HepG2 (cell line): ENCODE measurements around the gene SHC1. TPM values are rescaled to one million over a fixed set of nuclear protein-coding genes. Genes with fewer than 3 reads are reported as not detected.

Experiments used
- ARID2 ChIP-seq: sonication (generic); formaldehyde crosslinking; IDR thresholded peaks from 2 replicates; pipeline ENCODE4 v1.8.1; 2022; ENCODE audit warnings: mild to moderate bottlenecking, missing genetic modification reagents, borderline replicate concordance
- GRHL1 ChIP-seq: sonication (generic); formaldehyde crosslinking; conservative IDR thresholded peaks from 2 replicates; pipeline ENCODE4 v1.8.0; 2022; ENCODE audit warnings: missing genetic modification reagents
- HMGA1 ChIP-seq: sonication (generic); formaldehyde crosslinking; conservative IDR thresholded peaks from 2 replicates; pipeline ENCODE4 v1.4.0; 2020; ENCODE audit warnings: missing genetic modification reagents
- HOXD1 ChIP-seq: sonication (generic); formaldehyde crosslinking; IDR thresholded peaks from 2 replicates; pipeline ENCODE4 v1.5.0; 2020; ENCODE audit warnings: missing genetic modification reagents
- ZNF18 ChIP-seq: sonication (generic); formaldehyde crosslinking; IDR thresholded peaks from 2 replicates; pipeline ENCODE4 v1.8.0; 2022; ENCODE audit warnings: mild to moderate bottlenecking, missing genetic modification reagents; ENCODE audit not compliant: insufficient replicate concordance
- polyA plus RNA-seq, 8 experiments: library from polyadenylated mRNA; depleted of rRNA in 3 of 8; stranded (reverse) in 7 of 8; unstranded in 1 of 8; fragments of >200 nt; fragmentation: Illumina TruSeq in 4 of 8; extraction: Trizol in 4 of 8; gene quantifications; 2 replicates each; pipeline versions ENCODE4 v1.2.1 to v1.2.3, GENCODE V29; 2011 to 2016; ENCODE audit warnings: low read depth in 4 of 8, missing spikeins in 1 of 8, mixed read lengths in 1 of 8; ENCODE audit not compliant: insufficient read depth in 1 of 8
- total RNA-seq, 5 experiments: library from RNA; depleted of rRNA; stranded (reverse); fragments of >200 nt; fragmentation: Illumina TruSeq; extraction: Trizol; gene quantifications; 2 replicates each; pipeline ENCODE4 v1.2.3, GENCODE V29; 2016; ENCODE audit warnings: low read depth in 1 of 5
- TF ChIP-seq, protein P1 (sequence below): IDR thresholded peaks from 2 replicates; pipeline ENCODE4 v1.6.1; 2016; ENCODE audit warnings: low read depth, control low read depth
- TF ChIP-seq, protein P2 (sequence below): sonication (generic); formaldehyde crosslinking; IDR thresholded peaks from 2 replicates; pipeline ENCODE4 v1.4.0; 2020; ENCODE audit warnings: missing genetic modification reagents, borderline replicate concordance

SHC1 gene
- total and polyA plus RNA-seq, 2 of the 13 experiments (the other 11 are each of a cell fraction or from before 2014, with no cell fraction given), result 52.0 to 137 TPM

- TF ChIP-seq, protein P1, sequence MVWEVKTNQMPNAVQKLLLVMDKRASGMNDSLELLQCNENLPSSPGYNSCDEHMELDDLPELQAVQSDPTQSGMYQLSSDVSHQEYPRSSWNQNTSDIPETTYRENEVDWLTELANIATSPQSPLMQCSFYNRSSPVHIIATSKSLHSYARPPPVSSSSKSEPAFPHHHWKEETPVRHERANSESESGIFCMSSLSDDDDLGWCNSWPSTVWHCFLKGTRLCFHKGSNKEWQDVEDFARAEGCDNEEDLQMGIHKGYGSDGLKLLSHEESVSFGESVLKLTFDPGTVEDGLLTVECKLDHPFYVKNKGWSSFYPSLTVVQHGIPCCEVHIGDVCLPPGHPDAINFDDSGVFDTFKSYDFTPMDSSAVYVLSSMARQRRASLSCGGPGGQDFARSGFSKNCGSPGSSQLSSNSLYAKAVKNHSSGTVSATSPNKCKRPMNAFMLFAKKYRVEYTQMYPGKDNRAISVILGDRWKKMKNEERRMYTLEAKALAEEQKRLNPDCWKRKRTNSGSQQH (CRISPR knock-in tag), result 0 out of 2 replicates have a peak, but pooled peaks have one; percentile 57
- TF ChIP-seq, protein P2, sequence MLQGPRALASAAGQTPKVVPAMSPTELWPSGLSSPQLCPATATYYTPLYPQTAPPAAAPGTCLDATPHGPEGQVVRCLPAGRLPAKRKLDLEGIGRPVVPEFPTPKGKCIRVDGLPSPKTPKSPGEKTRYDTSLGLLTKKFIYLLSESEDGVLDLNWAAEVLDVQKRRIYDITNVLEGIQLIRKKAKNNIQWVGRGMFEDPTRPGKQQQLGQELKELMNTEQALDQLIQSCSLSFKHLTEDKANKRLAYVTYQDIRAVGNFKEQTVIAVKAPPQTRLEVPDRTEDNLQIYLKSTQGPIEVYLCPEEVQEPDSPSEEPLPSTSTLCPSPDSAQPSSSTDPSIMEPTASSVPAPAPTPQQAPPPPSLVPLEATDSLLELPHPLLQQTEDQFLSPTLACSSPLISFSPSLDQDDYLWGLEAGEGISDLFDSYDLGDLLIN, result 0 out of 2 replicates have a peak, but pooled peaks have one; percentile 19
- TF ChIP-seq HOXD1 (peak; percentile 62; the same call in 1 of the 2 replicates), ARID2 (CRISPR knock-in tag) (no peak), ZNF18 (CRISPR knock-in tag) (no peak), HMGA1 (CRISPR knock-in tag) (no peak), GRHL1 (CRISPR knock-in tag) (no peak)
Measured at GRCh38 chr1:155017041-155017945, 46.7 kb upstream of the SHC1 start (continued).
